Measurements from ENCODE around the gene TBC1D9.
"Not testable (repeated sequence)": the region's sequence is repeated elsewhere in the genome, so short reads cannot be mapped to it uniquely, and the experiment has no call there.

The TBC1D9 gene

DNA sequence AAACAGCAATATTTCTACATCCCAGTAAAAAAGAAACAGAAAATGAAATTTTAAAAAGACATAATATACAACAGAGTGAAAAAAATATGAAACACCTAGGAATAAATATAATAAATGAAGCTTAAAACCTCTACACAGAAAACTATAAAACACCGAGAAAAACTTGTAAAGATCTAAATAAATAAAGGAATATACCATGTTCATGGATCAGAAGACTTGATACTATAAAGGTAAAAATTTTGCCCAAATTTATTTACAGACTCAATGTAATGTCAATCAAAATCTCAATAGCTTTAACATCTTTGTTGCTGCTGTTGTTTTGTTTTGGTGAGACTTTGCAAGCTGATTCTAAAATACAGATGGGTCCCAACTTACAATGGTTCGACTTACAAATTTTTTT lies 5.7 kb downstream of the TBC1D9 start:
- H3K9me3 ChIP-seq (ENCODE audit: control insufficient read depth, low read length), result no peaks in the 10 kb centered on the region
- no peaks in the 10 kb centered on the region for H3K4me1 ChIP-seq (ENCODE audit: control insufficient read depth, insufficient read depth, low read length)
- H3K4me3 ChIP-seq (ENCODE audit: low read length), result no peak overlapping the region
- H3K36me3 ChIP-seq (ENCODE audit: control insufficient read depth, insufficient read depth, low read length), result no peaks in the 10 kb centered on the region
- no peak overlapping the region for H3K9ac ChIP-seq (ENCODE audit: low read length)
- H3K27me3 ChIP-seq (ENCODE audit: control insufficient read depth, insufficient read depth, low read length), result no peaks in the 10 kb centered on the region

DNA sequence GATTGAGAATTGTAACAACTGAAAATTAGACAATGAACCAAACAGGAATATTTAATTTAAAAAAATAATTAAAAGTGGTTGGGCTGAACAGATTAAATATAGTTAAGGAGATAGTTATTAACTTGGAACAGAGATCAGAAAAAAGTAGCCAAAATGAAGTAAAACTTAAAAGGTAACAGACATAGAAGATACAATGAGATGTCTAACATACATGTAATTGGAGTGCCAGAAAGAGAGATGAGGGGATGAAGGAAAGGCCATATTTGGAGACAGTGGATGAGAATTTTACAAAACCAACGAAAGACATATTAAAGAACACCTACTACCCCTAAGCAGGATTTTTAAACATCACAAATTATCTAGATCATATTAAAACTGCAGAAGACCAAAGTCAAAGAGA lies 8.0 kb downstream of the TBC1D9 start:
- Histone ChIP-seq H3K9ac (ENCODE audit: low read length) (no peak overlapping the region), H3K27me3 (ENCODE audit: control insufficient read depth, insufficient read depth, low read length) (no peaks in the 10 kb centered on the region), H3K36me3 (ENCODE audit: control insufficient read depth, insufficient read depth, low read length) (no peaks in the 10 kb centered on the region), H3K4me3 (ENCODE audit: low read length) (no peak overlapping the region), H3K9me3 (ENCODE audit: control insufficient read depth, low read length) (no peaks in the 10 kb centered on the region), H3K4me1 (ENCODE audit: control insufficient read depth, insufficient read depth, low read length) (no peaks in the 10 kb centered on the region)

DNA sequence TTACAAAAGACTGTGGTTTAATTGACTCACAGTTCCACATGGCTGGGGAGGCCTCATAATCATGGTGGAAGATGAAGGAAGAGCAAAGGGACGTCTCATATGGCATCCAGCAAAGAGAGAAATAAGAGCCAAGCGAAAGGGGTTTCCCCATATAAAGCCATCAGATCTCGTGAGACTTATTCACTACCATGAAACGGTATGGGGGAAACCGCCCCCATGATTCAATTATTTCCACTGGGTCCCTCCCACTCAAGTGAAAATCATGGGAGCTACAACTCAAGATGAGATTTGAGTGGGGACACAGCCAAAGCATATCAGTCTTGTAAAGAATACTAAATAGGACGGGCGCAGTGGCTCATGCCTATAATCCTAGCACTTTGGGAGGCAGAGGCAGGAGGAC lies 9.6 kb downstream of the TBC1D9 start:
- not testable (repeated sequence) for H3K9ac ChIP-seq (ENCODE audit: low read length); H3K4me1 ChIP-seq (ENCODE audit: control insufficient read depth, insufficient read depth, low read length); H3K9me3 ChIP-seq (ENCODE audit: control insufficient read depth, low read length); H3K27me3 ChIP-seq (ENCODE audit: control insufficient read depth, insufficient read depth, low read length); H3K36me3 ChIP-seq (ENCODE audit: control insufficient read depth, insufficient read depth, low read length); H3K4me3 ChIP-seq (ENCODE audit: low read length)

DNA sequence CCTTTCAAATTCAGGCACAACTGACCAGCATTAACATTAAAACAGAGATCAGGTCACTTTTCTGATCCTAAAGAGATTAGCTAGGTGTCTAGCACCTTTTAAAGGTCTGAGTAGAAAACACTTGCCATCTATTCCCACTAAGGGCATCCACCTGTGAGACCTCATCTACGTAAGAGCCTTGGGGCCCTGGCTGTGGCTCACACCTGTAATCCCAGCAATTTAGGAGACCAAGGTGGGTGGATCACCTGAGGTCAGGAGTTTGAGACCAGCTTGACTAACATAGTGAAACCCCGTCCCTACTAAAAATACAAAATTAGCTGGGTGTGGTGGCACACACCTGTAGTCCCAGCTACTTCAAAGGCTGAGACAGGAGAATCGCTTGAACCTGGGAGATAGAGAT lies 11.8 kb downstream of the TBC1D9 start:
- no peaks in the 10 kb centered on the region for H3K9me3 ChIP-seq (ENCODE audit: control insufficient read depth, low read length)
- H3K4me3 ChIP-seq (ENCODE audit: low read length), result no peak overlapping the region
- no peaks in the 10 kb centered on the region for H3K27me3 ChIP-seq (ENCODE audit: control insufficient read depth, insufficient read depth, low read length)
- no peaks in the 10 kb centered on the region for H3K36me3 ChIP-seq (ENCODE audit: control insufficient read depth, insufficient read depth, low read length)
- H3K9ac ChIP-seq (ENCODE audit: low read length), result no peak overlapping the region
- no peaks in the 10 kb centered on the region for H3K4me1 ChIP-seq (ENCODE audit: control insufficient read depth, insufficient read depth, low read length)

DNA sequence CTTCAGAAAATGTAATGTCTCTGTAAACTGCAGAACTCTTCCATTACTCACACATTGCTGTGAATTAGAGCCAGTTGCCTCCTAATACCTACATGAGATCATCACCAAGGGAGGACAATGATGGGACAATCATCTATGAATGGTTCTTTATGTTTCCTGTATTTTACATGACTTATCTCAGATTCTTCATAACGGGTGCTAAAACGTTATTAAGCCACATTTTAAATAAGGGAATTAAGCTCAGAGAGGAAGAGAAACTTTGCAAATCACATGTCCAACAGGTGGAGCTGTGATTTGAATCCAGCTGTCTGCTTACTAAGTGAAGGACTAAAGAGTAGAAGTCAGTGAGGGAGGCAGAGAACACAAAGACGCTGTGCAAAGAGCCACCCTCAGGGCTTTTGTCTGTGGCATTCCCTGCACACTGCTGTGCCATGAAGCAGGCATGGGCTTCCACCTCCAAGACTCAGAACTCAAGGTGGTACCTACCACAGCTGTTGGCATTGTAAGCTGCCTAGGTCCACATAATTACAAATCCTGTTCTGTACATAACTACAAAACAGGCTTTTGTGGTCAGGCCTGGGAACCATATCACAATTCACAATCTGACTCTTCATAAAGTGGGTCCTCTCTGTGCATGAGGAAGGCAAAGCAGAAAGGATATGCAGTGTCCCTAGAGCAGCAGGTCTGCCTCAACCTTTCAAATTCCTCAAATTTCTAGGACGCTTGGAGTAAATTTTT lies 12.8 kb downstream of the TBC1D9 start:
- no peaks in the 10 kb centered on the region for H3K9me3 ChIP-seq (ENCODE audit: control insufficient read depth, low read length)
- H3K36me3 ChIP-seq (ENCODE audit: control insufficient read depth, insufficient read depth, low read length), result no peaks in the 10 kb centered on the region
- no peaks in the 10 kb centered on the region for H3K27me3 ChIP-seq (ENCODE audit: control insufficient read depth, insufficient read depth, low read length)
- H3K9ac ChIP-seq (ENCODE audit: low read length), result no peak overlapping the region
- H3K4me3 ChIP-seq (ENCODE audit: low read length), result no peak overlapping the region
- H3K4me1 ChIP-seq (ENCODE audit: control insufficient read depth, insufficient read depth, low read length), result no peaks in the 10 kb centered on the region

DNA sequence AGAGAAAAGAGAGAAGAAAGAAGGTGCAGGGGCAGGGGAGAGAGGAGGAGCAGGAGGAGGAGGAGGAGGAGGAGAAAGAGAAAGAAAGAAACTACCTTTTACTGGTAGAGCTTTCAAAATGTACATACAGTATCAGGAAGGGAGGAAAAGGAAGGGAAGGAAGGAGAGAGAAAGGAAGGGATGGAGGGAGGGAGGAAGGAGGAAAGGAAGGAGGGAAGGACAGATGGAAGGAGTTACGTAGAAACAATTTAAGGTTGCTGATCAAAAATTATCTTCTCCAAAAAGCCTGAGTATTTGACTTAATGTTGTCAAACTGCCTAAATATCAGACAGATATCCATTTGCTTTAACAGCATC lies 13.4 kb downstream of the TBC1D9 start:
- no peak overlapping the region for H3K4me3 ChIP-seq (ENCODE audit: low read length)

DNA sequence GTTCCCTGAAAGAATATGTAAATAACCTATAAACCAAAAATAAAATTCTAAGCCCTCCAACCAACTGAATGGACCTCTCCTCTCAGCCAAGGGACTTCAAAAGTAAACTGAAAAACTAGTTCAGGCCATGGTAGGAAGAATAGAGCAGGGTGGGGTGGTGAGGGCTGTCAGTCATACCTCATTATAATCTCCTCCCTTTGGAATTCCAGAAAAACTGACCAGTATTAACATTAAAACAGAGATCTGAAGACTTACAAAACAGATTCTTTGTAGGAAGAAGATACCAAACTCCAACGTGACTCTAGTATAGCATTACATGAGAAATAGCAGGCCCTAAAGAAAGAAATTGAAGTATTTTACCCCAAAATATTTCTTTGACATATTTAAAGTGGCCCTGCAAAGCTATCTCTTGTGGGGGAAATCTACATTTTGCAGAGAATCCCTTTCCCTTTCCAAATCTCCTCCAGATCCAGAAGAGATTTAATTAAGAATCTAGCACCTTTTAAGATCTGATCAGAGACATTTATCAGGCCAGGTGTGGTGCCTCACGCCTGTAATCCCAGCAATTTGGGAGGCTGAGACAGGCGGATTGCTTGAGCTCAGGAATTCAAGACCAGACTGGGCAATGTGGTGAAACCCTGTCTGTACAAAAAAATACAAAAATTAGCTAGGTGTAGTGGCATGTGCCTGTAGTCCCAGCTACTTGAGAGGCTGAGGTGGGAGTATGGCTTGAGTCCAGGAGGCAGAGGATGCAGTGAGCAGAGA lies 15.1 kb downstream of the TBC1D9 start:
- Histone ChIP-seq H3K4me1 (ENCODE audit: control insufficient read depth, insufficient read depth, low read length) (peaks cover 6% of the 10 kb centered on the region), H3K36me3 (ENCODE audit: control insufficient read depth, insufficient read depth, low read length) (no peaks in the 10 kb centered on the region), H3K27me3 (ENCODE audit: control insufficient read depth, insufficient read depth, low read length) (no peaks in the 10 kb centered on the region)

More for the DNA sequence above, 13.4 kb downstream of the TBC1D9 start:
- Histone ChIP-seq H3K4me1 (ENCODE audit: control insufficient read depth, insufficient read depth, low read length) (no peaks in the 10 kb centered on the region), H3K9me3 (ENCODE audit: control insufficient read depth, low read length) (no peaks in the 10 kb centered on the region), H3K9ac (ENCODE audit: low read length) (no peak overlapping the region), H3K27me3 (ENCODE audit: control insufficient read depth, insufficient read depth, low read length) (no peaks in the 10 kb centered on the region), H3K36me3 (ENCODE audit: control insufficient read depth, insufficient read depth, low read length) (no peaks in the 10 kb centered on the region)

DNA sequence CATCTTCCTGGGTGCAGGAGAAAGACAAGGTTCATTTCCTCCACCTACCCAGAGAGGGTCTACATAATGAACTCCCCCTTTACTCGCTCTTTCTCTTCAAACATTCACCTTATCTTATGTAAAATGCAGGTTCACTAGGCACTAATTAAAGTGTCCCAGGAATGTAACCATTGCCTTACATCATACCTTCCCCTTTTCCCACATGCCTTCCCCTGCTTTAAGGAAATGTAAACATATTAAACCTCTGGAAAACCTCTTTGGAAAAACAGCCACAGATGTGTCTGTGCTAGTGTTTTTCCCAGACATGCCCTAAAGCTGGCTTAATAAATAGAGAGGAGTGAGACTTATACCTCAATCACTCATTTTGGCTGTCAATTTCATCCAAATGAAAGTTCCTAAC lies 15.8 kb downstream of the TBC1D9 start:
- no peaks in the 10 kb centered on the region for H3K27me3 ChIP-seq (ENCODE audit: control insufficient read depth, insufficient read depth, low read length)
- H3K9ac ChIP-seq (ENCODE audit: low read length), result no peak overlapping the region
- no peaks in the 10 kb centered on the region for H3K36me3 ChIP-seq (ENCODE audit: control insufficient read depth, insufficient read depth, low read length)
- H3K4me3 ChIP-seq (ENCODE audit: low read length), result no peak overlapping the region
- H3K9me3 ChIP-seq (ENCODE audit: control insufficient read depth, low read length), result no peaks in the 10 kb centered on the region
- H3K4me1 ChIP-seq (ENCODE audit: control insufficient read depth, insufficient read depth, low read length), result peaks cover 11% of the 10 kb centered on the region

More for the DNA sequence above, 15.1 kb downstream of the TBC1D9 start:
- Histone ChIP-seq H3K9ac (ENCODE audit: low read length) (no peak overlapping the region), H3K9me3 (ENCODE audit: control insufficient read depth, low read length) (no peaks in the 10 kb centered on the region), H3K4me3 (ENCODE audit: low read length) (no peak overlapping the region)

DNA sequence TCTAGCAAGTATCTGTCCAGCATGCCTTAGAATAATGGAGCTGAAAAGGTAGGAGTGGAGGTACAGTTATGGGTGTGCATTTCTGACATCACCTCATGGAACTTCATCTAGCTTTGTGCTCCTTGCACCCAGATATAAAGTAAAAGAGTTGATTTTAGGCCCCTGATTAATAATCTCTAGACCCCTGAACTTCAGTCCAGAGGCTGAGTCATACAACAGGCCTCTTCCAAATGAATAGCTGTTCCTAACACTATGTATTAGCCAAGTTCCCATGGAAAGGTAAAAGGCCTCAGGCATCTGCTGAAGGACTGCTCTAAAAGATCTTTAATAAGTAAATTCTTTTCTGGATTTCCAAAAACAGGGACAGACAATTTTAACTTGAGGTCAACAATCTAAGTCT lies 16.2 kb downstream of the TBC1D9 start:
- Histone ChIP-seq H3K36me3 (ENCODE audit: control insufficient read depth, insufficient read depth, low read length) (no peaks in the 10 kb centered on the region), H3K4me1 (ENCODE audit: control insufficient read depth, insufficient read depth, low read length) (peaks cover 11% of the 10 kb centered on the region), H3K9me3 (ENCODE audit: control insufficient read depth, low read length) (no peaks in the 10 kb centered on the region), H3K4me3 (ENCODE audit: low read length) (no peak overlapping the region), H3K9ac (ENCODE audit: low read length) (no peak overlapping the region), H3K27me3 (ENCODE audit: control insufficient read depth, insufficient read depth, low read length) (no peaks in the 10 kb centered on the region)

DNA sequence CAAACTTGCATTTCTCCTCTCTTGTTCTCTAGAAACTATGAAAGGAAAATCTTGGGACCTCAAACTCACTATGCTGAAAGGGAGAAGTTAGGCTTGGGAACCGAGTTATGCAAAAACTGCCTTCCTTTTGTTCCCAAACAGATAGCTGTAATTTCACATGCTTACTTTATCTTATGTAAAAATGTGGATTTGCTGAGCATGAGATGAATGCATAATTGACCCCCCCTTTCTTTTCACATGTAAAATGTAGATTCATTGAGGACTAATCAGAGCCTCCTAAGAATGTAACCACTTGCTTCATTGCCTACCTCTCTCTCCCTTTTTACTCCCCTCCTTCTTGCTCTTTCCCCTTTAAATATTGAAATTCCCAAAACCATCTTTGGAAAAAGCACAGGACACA lies 18.0 kb downstream of the TBC1D9 start:
- H3K27me3 ChIP-seq (ENCODE audit: control insufficient read depth, insufficient read depth, low read length), result no peaks in the 10 kb centered on the region
- no peak overlapping the region for H3K4me3 ChIP-seq (ENCODE audit: low read length)
- no peak overlapping the region for H3K9ac ChIP-seq (ENCODE audit: low read length)
- no peaks in the 10 kb centered on the region for H3K9me3 ChIP-seq (ENCODE audit: control insufficient read depth, low read length)
- H3K4me1 ChIP-seq (ENCODE audit: control insufficient read depth, insufficient read depth, low read length), result peaks cover 11% of the 10 kb centered on the region
- H3K36me3 ChIP-seq (ENCODE audit: control insufficient read depth, insufficient read depth, low read length), result no peaks in the 10 kb centered on the region

DNA sequence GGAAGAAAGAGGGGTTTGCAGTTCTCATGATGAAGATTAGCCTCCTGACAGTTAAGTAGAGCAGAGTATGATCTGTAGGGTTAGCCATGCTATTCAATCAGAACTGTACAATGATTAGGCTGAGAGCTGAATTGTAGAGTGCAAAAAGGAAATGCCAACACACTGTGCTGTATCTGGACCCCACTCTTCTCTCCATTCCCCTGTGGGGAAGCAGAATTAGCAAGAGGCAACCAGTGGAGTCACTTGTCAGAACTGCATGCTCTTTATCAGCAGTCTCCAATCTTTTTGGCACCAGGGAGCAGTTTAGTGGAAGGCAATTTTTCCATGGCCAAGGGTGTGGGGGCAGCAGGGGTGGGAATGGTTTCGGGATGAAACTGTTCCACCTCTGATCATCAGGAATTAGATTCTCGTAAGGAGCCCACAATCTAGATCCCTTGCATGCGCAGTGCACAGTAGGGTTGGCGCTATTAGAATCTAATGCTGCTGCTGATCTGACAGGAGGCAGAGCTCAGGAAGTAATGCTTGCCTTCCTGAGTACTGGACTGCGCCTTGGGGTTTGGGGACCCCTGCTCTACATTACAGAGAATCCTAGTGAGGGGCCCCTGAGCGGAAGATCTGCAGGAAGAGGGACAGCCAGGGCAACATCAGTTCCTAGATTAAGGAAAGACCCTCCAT lies 19.4 kb downstream of the TBC1D9 start:
- Histone ChIP-seq H3K4me1 (ENCODE audit: control insufficient read depth, insufficient read depth, low read length) (peaks cover 11% of the 10 kb centered on the region), H3K9ac (ENCODE audit: low read length) (no peak overlapping the region), H3K9me3 (ENCODE audit: control insufficient read depth, low read length) (no peaks in the 10 kb centered on the region), H3K36me3 (ENCODE audit: control insufficient read depth, insufficient read depth, low read length) (no peaks in the 10 kb centered on the region), H3K4me3 (ENCODE audit: low read length) (no peak overlapping the region), H3K27me3 (ENCODE audit: control insufficient read depth, insufficient read depth, low read length) (no peaks in the 10 kb centered on the region)

DNA sequence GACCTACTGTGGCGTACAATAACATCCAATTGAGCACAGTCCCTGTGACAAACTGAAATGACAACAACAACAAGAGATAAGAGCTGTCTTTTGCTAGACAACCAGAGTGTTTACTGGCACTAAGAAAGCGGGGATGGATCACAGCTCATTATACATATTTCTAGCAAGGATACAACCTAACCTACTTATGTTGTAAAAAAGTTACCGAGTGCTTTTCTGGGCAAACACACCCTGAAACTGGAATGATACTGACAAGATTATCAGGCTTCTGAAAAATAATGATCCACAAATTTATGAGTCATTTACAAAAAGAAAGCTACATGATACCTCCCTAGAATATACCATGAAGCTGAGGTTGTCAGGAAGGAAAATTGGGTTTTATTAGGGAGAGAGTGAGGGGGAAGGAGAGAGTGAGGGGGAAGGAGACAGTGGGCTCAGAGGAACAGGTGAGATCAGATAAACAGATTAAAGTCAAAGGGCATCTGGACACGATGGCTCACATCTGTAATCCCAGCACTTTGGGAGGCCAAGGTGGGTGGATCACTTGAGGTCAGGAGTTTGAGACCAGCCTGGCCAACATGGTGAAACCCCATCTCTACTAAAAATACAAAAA lies 20.3 kb downstream of the TBC1D9 start:
- Histone ChIP-seq H3K9ac (ENCODE audit: low read length) (no peak overlapping the region), H3K4me1 (ENCODE audit: control insufficient read depth, insufficient read depth, low read length) (peaks cover 11% of the 10 kb centered on the region), H3K27me3 (ENCODE audit: control insufficient read depth, insufficient read depth, low read length) (no peaks in the 10 kb centered on the region), H3K4me3 (ENCODE audit: low read length) (no peak overlapping the region), H3K36me3 (ENCODE audit: control insufficient read depth, insufficient read depth, low read length) (no peaks in the 10 kb centered on the region), H3K9me3 (ENCODE audit: control insufficient read depth, low read length) (no peaks in the 10 kb centered on the region)

All from mucosa of stomach (tissue), 1 donor.